ENCODE data around the gene SYNGR3.

Gene SYNGR3

GRCh38 chr16:2042171-2042985, 52.6 kb downstream of the SYNGR3 start:
- DNase-seq (ENCODE audit: low spot score), result no peak

DNA sequence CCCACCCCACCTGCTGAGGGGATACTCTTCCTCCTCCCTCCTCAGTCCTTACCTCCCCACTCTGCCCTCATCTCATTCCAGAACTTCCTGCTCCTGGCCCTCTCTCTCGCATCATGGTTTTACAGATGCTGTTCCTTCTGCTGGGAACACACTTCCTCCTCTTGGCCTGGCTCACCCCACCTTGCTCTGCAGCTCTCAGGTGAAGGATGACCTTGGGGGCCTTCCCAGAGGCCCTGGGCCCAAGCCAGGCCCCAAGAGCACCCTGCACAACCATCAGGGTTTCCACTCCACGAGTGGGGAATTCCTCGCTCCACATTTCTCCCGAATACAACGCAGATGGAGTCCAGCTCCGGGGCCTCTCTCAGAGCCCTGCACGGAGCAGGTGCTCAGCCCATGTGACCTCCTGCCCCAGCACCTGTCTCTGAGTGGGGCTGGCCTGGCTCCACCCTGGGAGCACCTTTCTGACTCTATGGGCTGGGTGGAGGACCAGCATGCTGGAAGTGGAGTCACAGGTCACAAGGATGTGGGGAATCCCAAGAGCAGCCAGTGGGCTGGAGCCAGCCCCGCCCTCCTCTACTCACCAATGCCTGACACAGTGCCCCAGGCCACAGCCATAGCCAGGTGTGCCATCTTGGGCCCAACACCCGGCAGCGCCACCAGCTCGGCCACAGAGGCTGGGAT, 53.4 kb downstream of the SYNGR3 start:
- no peak for DNase-seq (ENCODE audit: low spot score)
